Heart right ventricle (tissue), 16 donors: Measurements from ENCODE around the gene MIGA1. TPM values are rescaled to one million over a fixed set of nuclear protein-coding genes. Genes with fewer than 3 reads are reported as not detected.
"Not testable (repeated sequence)": the region's sequence is repeated elsewhere in the genome, so short reads cannot be mapped to it uniquely, and the experiment has no call there.

Experiments used
- ATAC-seq, 8 donors: fragments of 200-7000 bp; cut with Tn5 transposase; one replicate each; pipeline ENCODE4 v1.9.1; 2020; ENCODE audit warnings: mild to moderate bottlenecking in 8 of 8, moderate library complexity in 8 of 8, moderate number of reproducible peaks in 1 of 8
- DNase-seq, 2 donors: peaks; one replicate each; pipeline ENCODE4 v3.0.0-alpha.2; 2020
- H3K27ac ChIP-seq, 10 donors: fragments of 200-600 bp; sonication (generic) in 2 of 10; one replicate each; pipeline versions ENCODE4 v1.5.0 to v1.8.0; 2020 to 2022; ENCODE audit warnings: mild to moderate bottlenecking in 3 of 10
- H3K27me3 ChIP-seq, 7 donors: fragments of 200-600 bp; one replicate each; pipeline ENCODE4 v1.8.0; 2021 to 2022; ENCODE audit warnings: mild to moderate bottlenecking in 2 of 7
- H3K36me3 ChIP-seq, 9 donors: fragments of 200-600 bp; sonication (generic) in 1 of 9; one replicate each; pipeline versions ENCODE4 v1.5.0 to v1.8.0; 2020 to 2022; ENCODE audit warnings: mild to moderate bottlenecking in 2 of 9
- H3K4me1 ChIP-seq, 9 donors: fragments of 200-600 bp; sonication (generic) in 1 of 9; one replicate each; pipeline versions ENCODE4 v1.5.0 to v1.8.0; 2020 to 2022; ENCODE audit warnings: mild to moderate bottlenecking in 4 of 9
- H3K4me3 ChIP-seq, 10 donors: fragments of 200-600 bp; sonication (generic) in 2 of 10; one replicate each; pipeline versions ENCODE4 v1.5.0 to v1.8.0; 2020 to 2022; ENCODE audit warnings: mild to moderate bottlenecking in 7 of 10, moderate library complexity in 2 of 10
- H3K9me3 ChIP-seq, 11 donors: fragments of 200-600 bp in 10 of 11; sonication (generic) in 2 of 11; one replicate each; pipeline versions ENCODE4 v1.5.0 to v1.8.0; 2013 to 2022; ENCODE audit warnings: mild to moderate bottlenecking in 2 of 11, control low read depth in 1 of 11, moderate library complexity in 1 of 11
- WGBS, 2 donors: extraction: QIAGEN DNeasy Blood & Tissue Kit; methylation state at CpG; one replicate each; pipeline ENCODE4 v1.1.7; 2013; ENCODE audit warnings: inconsistent platforms in 1 of 2; 5-methylcytosine and 5-hydroxymethylcytosine counted together
- intact Hi-C, 10 donors: fragments of 100-400 bp; cut with DNase I; formaldehyde crosslinking; loops; one replicate each; pipeline versions ENCODE4 v1.11.1 to v1.14.2; 2022
- polyA plus RNA-seq, 2 donors: library from polyadenylated mRNA; stranded (reverse); fragments of 200-250 nt; gene quantifications; one replicate each; pipeline ENCODE4 v1.2.3, GENCODE V29; 2013
- total RNA-seq, 10 donors: library from RNA; stranded (reverse); fragmentation: NEBNext Ultra II Directional in 3 of 10; extraction: Animal tissue kit (Norgen Biotek cat#: 25700) in 3 of 10; gene quantifications; one replicate each; pipeline versions ENCODE4 v1.2.1 to v1.2.4, GENCODE V29; 2021 to 2023
- TF ChIP-seq, protein P1 (sequence below), 9 donors: fragments of 200-600 bp; sonication (generic) in 2 of 9; IDR thresholded peaks; one replicate each; pipeline versions ENCODE4 v1.5.0 to v1.8.0; 2021 to 2022; ENCODE audit warnings: antibody characterized with exemption in 9 of 9, mild to moderate bottlenecking in 5 of 9, moderate library complexity in 1 of 9
- donor health status: Arrhythmogenic right ventricular cardiomyopathy.
- donor health status: ischemic (EF 13 %, LVEDD 7.1; RV severe dilation, severe dysfunction).
- donor health status: healthy with polysubstance abuse.
- donor health status: DM: no; HTN: yes; CAD: no.
- donor health status: DM: no; HTN: no; CAD: no.
- donor health status: ischemic (EF 25% LVEDD 6.9; RV normal size, moderate dysfunction).
- donor health status: ischemic (EF 25% LVEDD 5.7; RV mildly dilated, moderate dysfunction).
- donor health status: healthy.
- donor health status: DM: yes; HTN: yes; CAD: no.
- donor health status: Ischemic cardiomyopathy.
- donor health status: ischemic (EF 35%, LVEDD 5.7; RV mildly dilated, moderate dysfunction).
- donor health status: nonischemic (EF 11% LVEDD 7.7; RV severe dilation, severe dysfunction).
- donor health status: DM: yes; HTN: yes; CAD: no.
- donor health status: PGD.
- donor health status: ischemic (EF 29% LVEDD 5.4; RV normal size, mild dysfunction).
- donor health status: nonischemic (EF 23%, LVEDD 6.1; RV moderate dilation, normal function).

The MIGA1 gene
- total and polyA plus RNA-seq, 12 donors: 2.4 to 14.8 (median 11.5) TPM

DNA sequence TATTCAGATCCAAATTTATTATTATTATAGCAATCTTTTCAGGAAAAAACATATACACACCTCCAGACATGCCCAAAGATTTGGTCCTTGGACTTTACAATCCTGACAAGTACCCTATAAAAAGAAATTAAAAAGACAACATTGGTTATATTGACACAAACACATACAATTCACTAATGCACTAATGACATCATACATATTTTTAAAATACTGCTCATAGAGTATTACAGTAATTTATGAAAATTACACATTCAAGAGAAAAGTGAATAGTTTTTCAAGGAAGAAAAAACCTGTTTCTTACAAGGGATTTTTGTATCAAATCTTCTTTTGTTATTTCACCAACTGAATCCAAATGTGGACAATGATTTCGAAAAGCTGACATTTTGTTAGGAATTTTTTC, 38.1 kb upstream of the MIGA1 start:
- WGBS, 2 donors: 95 to 98% methylated on average over 1 of the region's 1 CpG
- H3K4me3 ChIP-seq: no peak overlapping the region
- H3K27me3 ChIP-seq: no peaks in the 10 kb centered on the region
- TF ChIP-seq, protein P1, sequence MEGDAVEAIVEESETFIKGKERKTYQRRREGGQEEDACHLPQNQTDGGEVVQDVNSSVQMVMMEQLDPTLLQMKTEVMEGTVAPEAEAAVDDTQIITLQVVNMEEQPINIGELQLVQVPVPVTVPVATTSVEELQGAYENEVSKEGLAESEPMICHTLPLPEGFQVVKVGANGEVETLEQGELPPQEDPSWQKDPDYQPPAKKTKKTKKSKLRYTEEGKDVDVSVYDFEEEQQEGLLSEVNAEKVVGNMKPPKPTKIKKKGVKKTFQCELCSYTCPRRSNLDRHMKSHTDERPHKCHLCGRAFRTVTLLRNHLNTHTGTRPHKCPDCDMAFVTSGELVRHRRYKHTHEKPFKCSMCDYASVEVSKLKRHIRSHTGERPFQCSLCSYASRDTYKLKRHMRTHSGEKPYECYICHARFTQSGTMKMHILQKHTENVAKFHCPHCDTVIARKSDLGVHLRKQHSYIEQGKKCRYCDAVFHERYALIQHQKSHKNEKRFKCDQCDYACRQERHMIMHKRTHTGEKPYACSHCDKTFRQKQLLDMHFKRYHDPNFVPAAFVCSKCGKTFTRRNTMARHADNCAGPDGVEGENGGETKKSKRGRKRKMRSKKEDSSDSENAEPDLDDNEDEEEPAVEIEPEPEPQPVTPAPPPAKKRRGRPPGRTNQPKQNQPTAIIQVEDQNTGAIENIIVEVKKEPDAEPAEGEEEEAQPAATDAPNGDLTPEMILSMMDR (IDR thresholded peaks at IDR 0.05): no peak
- intact Hi-C loops: no loop called here
- DNase-seq: no peak
- H3K9me3 ChIP-seq: no peaks in the 10 kb centered on the region
- peaks cover 0 to 13% (median 3%) of the 10 kb centered on the region in 9 donors for H3K4me1 ChIP-seq
- ATAC-seq: no peak
- no peak overlapping the region for H3K27ac ChIP-seq
- H3K36me3 ChIP-seq: peaks cover 0 to 50% (median 0%) of the 10 kb centered on the region in 9 donors

DNA sequence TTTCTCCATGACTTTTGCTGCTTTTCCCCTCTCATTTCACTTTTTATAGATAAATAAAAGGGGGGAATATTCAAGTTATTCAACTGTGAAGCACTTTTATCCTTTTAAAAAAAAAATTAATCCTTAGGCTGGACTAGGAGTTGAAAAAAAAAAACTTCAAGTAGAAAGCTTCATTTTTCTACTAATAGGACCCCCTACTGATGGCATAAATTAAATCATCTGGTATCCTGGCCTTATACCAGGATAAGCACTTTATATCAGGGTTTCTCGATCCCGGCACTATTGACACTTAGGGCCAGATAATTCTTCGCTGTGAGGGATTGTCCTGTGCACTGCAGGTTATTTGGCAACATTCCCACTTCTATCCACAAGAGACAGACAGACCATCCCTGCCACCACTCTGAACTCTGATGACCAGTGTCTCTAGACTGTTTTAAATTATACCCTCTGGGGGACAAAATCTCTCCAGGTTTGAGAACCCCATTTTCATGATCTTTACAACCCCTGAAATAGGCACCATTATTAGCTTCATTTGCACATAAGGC, 37.4 kb upstream of the MIGA1 start:
- TF ChIP-seq, protein P1 (IDR thresholded peaks at IDR 0.05): no peak
- Histone ChIP-seq H3K4me1 (peaks cover 0 to 13% (median 3%) of the 10 kb centered on the region in 9 donors), H3K36me3 (peaks cover 0 to 43% (median 0%) of the 10 kb centered on the region in 9 donors), H3K27me3 (no peaks in the 10 kb centered on the region), H3K9me3 (no peaks in the 10 kb centered on the region), H3K27ac (no peak overlapping the region), H3K4me3 (no peak overlapping the region)
- intact Hi-C loops: no loop called here
- peak in 1 of 8 donors; percentile 24 for ATAC-seq
- no peak for DNase-seq
- WGBS, 2 donors: 41 to 69% methylated on average over 3 of the region's 3 CpGs

DNA sequence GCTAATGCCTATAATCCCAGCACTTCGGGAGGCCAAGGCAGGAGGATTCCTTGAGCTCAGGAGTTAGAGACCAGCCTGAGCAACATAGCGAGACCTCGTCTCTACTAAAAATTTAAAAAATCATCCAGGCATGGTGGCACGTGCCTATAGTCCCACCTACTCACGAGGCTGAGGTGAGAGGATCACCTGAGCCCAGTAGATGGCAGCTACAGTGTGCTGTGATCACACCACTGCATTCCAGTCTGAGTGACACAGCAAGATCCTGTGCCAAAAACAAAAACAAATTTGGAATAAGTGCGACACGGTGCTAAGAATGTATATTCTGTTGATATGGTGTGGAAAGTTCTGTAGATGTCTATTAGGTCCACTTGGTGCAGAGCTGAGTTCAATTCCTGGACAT, 34.9 kb upstream of the MIGA1 start:
- WGBS, 2 donors: 75 to 78% methylated on average over 7 of the region's 7 CpGs
- intact Hi-C loops: no loop called here
- peaks cover 0 to 18% (median 0%) of the 10 kb centered on the region in 9 donors for H3K36me3 ChIP-seq
- ATAC-seq: peak in 2 of 8 donors; percentile 37 to 51
- H3K4me1 ChIP-seq: peaks cover 0 to 27% (median 10%) of the 10 kb centered on the region in 9 donors
- TF ChIP-seq, protein P1 (IDR thresholded peaks at IDR 0.05): no peak
- no peaks in the 10 kb centered on the region for H3K9me3 ChIP-seq
- H3K27me3 ChIP-seq: no peaks in the 10 kb centered on the region
- no peak overlapping the region for H3K27ac ChIP-seq
- no peak for DNase-seq
- no peak overlapping the region for H3K4me3 ChIP-seq

DNA sequence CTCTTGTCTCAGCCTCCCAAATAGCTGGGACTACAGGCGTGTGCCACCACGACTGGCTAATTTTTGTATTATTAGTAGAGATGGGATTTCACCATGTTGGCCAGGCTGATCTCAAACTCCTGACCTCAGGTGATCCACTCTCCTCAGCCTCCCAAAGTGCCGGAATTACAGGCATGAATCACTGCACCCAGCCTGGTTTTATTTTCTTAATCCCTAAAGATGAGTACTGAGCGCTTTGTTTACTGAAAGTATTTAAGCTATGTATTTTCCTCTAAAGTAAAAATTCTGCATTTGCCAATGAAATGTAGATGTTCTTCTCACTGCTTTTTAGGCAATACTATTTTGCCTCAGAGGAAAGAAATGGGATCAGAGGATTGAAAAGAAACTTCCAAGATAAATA, 30.0 kb upstream of the MIGA1 start:
- ATAC-seq, H3K36me3 ChIP-seq, H3K27ac ChIP-seq, H3K9me3 ChIP-seq, DNase-seq, intact Hi-C loops, H3K4me3 ChIP-seq, H3K27me3 ChIP-seq: not testable (repeated sequence)
- 94 to 99% methylated on average over 4 of the region's 4 CpGs for WGBS, 2 donors
- peaks cover 0 to 25% (median 11%) of the 10 kb centered on the region in 9 donors for H3K4me1 ChIP-seq

DNA sequence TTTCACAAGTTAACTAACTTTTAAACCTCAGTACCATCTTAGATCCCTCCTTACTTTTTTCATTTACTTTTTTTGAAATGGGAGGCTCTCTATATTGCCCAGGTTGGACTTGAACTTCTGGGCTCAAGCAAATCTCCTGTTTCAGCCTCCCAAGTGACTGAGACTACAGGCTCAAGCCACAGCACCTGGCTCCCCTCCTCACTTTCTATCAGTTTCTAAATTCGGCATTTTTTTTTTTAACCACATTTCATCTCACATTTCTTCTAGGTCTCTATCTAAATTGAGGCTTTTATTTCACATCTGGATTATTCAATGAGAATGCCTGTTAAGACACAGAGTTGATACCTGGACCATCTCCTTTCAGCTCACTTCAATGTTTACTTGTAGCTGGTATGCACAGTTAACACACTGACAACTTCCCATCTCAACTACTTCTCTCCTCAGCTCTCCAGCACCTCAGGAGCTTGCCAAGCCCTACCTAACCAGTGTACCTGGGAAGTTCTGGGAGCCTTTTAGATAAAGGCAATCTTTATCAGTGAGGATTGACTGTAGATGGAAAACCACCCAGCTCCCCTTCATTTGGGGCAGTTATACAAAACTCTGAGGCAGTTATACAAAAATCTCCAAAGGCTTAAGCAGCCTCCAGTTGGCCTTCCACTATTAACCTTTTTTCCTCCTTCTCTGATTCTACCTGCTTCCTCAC, 23.2 kb upstream of the MIGA1 start:
- Histone ChIP-seq H3K27ac (no peak overlapping the region), H3K9me3 (no peaks in the 10 kb centered on the region), H3K36me3 (no peaks in the 10 kb centered on the region), H3K4me1 (peaks cover 0 to 55% (median 38%) of the 10 kb centered on the region in 9 donors), H3K27me3 (no peaks in the 10 kb centered on the region), H3K4me3 (no peak overlapping the region)
- DNase-seq (no peak), ATAC-seq (no peak)
- 74 to 78% methylated on average over 1 of the region's 1 CpG for WGBS, 2 donors
- TF ChIP-seq, protein P1 (IDR thresholded peaks at IDR 0.05): no peak
- intact Hi-C loops: loop anchor here in 1 of 10 donors (10.0 kb wide), 1 partner anchor 49 kb away; no protein-coding TSS in a partner anchor
